ENCODE measurements around the gene B4GALT2. TPM values are rescaled to one million over a fixed set of nuclear protein-coding genes. Genes with fewer than 3 reads are reported as not detected.

B4GALT2 gene
- total and polyA plus RNA-seq, 9 donors: 11.9 to 51.3 (median 28.8) TPM

- no peak overlapping the region for H3K4me3 ChIP-seq
- DNase-seq: no peak
- 91 to 95% (median 94%) methylated on average over 9 of the region's 9 CpGs for WGBS, 3 donors
- H3K27ac ChIP-seq: no peak overlapping the region
- intact Hi-C loops (cut with DNase I): no loop called here
- H3K4me1 ChIP-seq (ENCODE audit: insufficient read depth): no peaks in the 10 kb centered on the region
- H3K27me3 ChIP-seq: no peaks in the 10 kb centered on the region
- H3K9me3 ChIP-seq: no peaks in the 10 kb centered on the region
- TF ChIP-seq POLR2A (IDR thresholded peaks at IDR 0.05) (no peak), EP300 (IDR thresholded peaks at IDR 0.05) (no peak), CTCF (IDR thresholded peaks at IDR 0.05) (no peak)
- no peaks in the 10 kb centered on the region for H3K36me3 ChIP-seq
Measured at GRCh38 chr1:43958351-43959255, 20.4 kb upstream of the B4GALT2 start.

GRCh38 chr1:43960798-43961197, 18.2 kb upstream of the B4GALT2 start:
- Histone ChIP-seq H3K4me1 (ENCODE audit: insufficient read depth) (no peaks in the 10 kb centered on the region), H3K4me3 (no peak overlapping the region), H3K36me3 (no peaks in the 10 kb centered on the region), H3K27me3 (no peaks in the 10 kb centered on the region), H3K27ac (no peak overlapping the region), H3K9me3 (no peaks in the 10 kb centered on the region)
- WGBS, 3 donors: 83 to 89% (median 86%) methylated on average over 8 of the region's 8 CpGs
- TF ChIP-seq EP300 (IDR thresholded peaks at IDR 0.05): no peak
- no peak for TF ChIP-seq CTCF (IDR thresholded peaks at IDR 0.05)
- no peak for TF ChIP-seq POLR2A (IDR thresholded peaks at IDR 0.05)
- no peak for DNase-seq
- intact Hi-C loops (cut with DNase I): no loop called here

GRCh38 chr1:43961692-43962091, 17.3 kb upstream of the B4GALT2 start:
- TF ChIP-seq POLR2A (IDR thresholded peaks at IDR 0.05) (no peak), EP300 (IDR thresholded peaks at IDR 0.05) (no peak), CTCF (IDR thresholded peaks at IDR 0.05) (no peak)
- no peaks in the 10 kb centered on the region for H3K36me3 ChIP-seq

GRCh38 chr1:43962324-43962723, 16.7 kb upstream of the B4GALT2 start:
- TF ChIP-seq EP300 (IDR thresholded peaks at IDR 0.05) (no peak), POLR2A (IDR thresholded peaks at IDR 0.05) (no peak), CTCF (IDR thresholded peaks at IDR 0.05) (no peak)
- Histone ChIP-seq H3K27me3 (no peaks in the 10 kb centered on the region), H3K36me3 (no peaks in the 10 kb centered on the region), H3K4me3 (no peak overlapping the region), H3K9me3 (no peaks in the 10 kb centered on the region), H3K27ac (no peak overlapping the region), H3K4me1 (ENCODE audit: insufficient read depth) (no peaks in the 10 kb centered on the region)
- DNase-seq: no peak
- intact Hi-C loops (cut with DNase I): no loop called here
- 86 to 93% (median 91%) methylated on average over 2 of the region's 2 CpGs for WGBS, 3 donors

More at GRCh38 chr1:43961692-43962091, 17.3 kb upstream of the B4GALT2 start:
- H3K4me3 ChIP-seq: no peak overlapping the region
- WGBS, 3 donors: 78 to 80% (median 80%) methylated on average over 3 of the region's 3 CpGs
- H3K27me3 ChIP-seq: no peaks in the 10 kb centered on the region
- intact Hi-C loops (cut with DNase I): no loop called here
- no peak for DNase-seq
- H3K9me3 ChIP-seq: no peaks in the 10 kb centered on the region
- no peaks in the 10 kb centered on the region for H3K4me1 ChIP-seq (ENCODE audit: insufficient read depth)
- no peak overlapping the region for H3K27ac ChIP-seq
